Hematopoietic multipotent progenitor cell treated with erythropoietin and hydrocortisone succinate and interleukin-3 and kit ligand, for 4 days (in vitro differentiated cells): ENCODE data around the gene NFATC1.
A peak's percentile ranks its signal among the peaks of the same experiment; 100 is the strongest.
"Not testable (repeated sequence)": the region's sequence is repeated elsewhere in the genome, so short reads cannot be mapped to it uniquely, and the experiment has no call there.

Experiments used
- DNase-seq: peaks from one replicate; pipeline ENCODE4 v3.0.0-alpha.2; 2015

NFATC1 gene

GRCh38 chr18:79479116-79479760, 83.5 kb downstream of the NFATC1 start:
- no peak for DNase-seq

DNA sequence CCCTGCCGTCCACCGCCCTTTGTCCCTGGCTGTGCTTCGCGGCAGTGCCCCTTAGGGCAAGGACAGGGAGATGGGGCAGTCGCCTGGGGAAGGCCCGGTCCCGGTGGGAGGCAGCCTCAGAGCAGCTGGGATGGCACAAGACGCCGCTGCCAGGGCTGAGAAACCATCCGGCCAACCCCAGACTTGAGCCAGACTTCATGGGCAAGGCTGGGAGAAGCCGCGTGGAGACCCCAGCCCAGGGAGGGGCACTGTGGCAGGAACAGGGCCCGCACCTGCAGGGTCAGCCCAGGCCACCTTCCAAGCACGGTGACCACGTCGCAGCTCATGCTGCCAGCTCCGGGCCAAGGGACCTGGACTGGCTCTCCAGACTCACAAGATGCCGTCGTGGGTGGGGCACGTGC, 84.0 kb downstream of the NFATC1 start:
- no peak for DNase-seq

DNA sequence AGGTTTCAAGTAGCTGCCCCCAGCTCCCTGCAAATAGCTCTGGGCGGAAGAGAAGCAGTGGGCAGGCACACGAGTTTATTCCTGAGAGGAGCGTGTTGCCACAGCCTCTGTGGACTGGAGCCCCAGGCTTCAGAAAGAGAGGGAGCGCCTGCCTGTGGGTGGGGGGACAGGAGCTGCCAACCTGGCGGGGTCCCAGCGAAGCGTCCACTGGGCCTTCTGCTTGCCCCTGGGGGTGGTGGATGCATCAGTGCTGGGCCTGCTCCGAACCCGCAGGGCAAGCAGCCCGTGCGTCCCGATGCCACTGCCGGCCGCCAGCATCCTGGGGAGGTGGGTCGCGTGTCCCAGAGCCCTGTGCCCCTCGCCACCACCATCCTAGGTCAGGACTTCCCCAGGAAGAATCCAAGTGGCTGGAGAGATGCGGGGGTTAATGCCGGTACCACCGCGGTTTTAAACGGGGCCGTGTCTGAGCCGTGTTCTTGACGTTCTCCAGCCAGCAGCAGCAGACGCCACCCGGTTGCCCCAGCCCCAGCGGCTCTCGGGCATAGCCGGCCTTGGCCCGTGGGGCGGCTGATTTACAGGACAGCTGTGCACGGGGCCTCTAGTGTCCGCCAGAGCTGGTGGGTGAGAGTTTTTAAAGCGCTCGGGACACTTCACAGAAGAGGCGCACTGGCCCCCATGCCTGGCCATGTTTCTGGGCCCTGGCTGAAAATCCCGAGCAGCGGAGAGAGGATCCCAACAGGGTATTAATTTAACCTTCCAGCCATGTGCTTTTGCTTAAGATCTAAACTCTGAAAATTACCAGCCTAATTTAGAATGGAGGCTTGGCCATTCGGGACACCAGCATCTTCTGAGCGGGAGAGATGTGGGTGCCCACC, 84.7 kb downstream of the NFATC1 start:
- no peak for DNase-seq

- peak; percentile 49 for DNase-seq
Measured at GRCh38 chr18:79481046-79481790, 85.5 kb downstream of the NFATC1 start.

- not testable (repeated sequence) for DNase-seq
Measured at GRCh38 chr18:79483393-79483792, 87.7 kb downstream of the NFATC1 start.

- DNase-seq: no peak
Measured at GRCh38 chr18:79483971-79484491, 88.3 kb downstream of the NFATC1 start.

DNA sequence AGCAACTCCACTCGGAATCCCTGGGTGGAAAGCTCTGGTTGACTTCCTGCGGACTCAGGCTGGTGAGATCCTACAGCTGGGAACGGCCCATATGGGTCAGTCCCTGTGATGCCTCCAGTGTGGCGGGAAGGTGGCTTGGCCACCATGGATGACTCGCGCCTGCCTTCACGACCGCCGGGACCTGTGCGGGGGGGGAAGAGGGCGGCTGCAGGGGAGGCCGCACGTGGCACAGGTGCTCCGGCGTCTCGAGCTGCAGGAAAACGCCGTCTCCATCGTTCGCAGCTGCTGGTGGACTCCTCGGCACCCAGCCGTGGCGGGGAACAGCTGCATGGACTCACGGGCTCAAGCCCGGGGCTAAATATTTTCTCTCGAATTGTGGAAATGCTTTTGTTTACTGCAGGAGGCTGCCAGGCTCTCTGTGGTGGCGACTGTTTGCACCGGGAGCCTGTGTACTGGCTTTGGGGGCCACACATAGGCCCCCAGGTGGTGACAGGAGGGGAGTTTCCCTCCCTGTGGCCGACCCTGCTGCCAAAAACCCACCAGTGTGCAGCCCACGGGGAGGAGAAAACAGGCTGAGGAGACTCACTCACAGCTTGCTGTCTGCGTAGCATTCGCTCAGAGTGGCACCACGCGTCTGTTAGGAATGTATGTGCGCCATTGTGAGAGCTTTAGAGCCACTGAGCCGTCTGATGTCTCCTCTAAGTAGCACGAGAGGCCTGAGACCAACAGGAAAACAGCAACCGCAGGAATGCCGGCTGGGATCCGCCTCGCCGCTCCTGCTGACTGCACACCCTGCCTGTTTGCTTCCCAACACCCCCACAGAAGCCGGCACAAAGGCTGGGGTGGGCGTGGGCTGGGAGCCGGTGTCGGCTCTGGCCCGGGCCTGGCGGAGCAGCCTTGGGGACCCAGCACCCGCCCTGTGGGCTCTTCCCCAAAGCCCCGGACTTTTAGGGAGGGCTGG, 89.2 kb downstream of the NFATC1 start:
- no peak for DNase-seq

- DNase-seq: no peak
Measured at GRCh38 chr18:79485788-79486355, 90.1 kb downstream of the NFATC1 start.

DNA sequence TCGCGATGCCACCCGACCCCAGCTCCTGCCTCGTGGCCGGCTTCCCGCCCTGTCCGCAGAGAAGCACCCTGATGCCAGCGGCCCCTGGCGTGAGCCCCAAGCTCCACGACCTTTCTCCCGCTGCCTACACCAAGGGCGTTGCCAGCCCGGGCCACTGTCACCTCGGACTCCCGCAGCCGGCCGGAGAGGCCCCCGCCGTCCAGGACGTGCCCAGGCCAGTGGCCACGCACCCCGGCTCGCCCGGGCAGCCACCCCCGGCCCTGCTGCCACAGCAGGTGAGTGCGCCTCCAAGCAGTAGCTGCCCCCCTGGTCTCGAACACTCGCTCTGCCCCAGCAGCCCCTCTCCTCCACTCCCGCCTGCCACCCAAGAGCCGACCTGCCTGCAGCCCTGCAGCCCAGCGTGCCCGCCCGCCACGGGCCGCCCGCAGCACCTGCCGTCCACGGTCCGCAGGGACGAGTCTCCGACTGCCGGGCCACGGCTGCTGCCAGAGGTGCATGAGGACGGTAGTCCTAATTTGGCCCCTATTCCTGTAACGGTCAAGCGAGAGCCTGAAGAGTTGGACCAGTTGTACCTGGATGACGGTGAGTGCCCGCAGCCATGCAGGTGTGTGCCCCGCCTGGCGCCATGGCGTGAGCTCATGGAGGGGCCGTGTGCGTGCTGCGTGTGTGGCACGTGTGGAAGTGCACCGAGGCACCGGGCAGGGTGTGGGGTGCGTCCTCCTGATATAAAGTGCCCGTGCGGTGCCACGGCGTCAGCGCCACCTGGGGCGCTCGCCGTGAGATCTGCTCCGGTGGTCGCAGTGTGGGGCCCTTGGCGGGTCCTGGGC, 90.8 kb downstream of the NFATC1 start:
- DNase-seq: no peak

GRCh38 chr18:79487183-79487800, 91.6 kb downstream of the NFATC1 start:
- DNase-seq: no peak

DNA sequence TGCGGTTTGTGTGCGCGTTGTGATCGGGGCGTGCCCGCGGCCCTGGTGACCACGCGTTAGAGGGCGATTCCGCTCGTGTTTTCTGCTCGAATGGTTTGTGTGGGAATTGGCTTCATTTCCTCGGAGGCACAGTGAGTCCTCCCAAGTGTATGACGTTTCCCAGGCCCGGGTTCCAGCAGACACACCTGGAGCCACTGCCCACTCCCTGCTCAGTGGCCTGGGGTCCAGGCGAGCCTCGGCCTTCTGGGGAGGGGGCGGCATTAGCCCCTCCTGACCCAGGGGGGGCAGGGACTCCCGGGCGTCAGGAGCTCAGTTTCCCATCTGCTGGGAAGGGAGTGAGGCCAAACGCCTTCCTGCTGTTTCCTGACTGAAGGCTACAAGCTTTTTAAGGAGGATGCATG, 92.1 kb downstream of the NFATC1 start:
- no peak for DNase-seq

DNA sequence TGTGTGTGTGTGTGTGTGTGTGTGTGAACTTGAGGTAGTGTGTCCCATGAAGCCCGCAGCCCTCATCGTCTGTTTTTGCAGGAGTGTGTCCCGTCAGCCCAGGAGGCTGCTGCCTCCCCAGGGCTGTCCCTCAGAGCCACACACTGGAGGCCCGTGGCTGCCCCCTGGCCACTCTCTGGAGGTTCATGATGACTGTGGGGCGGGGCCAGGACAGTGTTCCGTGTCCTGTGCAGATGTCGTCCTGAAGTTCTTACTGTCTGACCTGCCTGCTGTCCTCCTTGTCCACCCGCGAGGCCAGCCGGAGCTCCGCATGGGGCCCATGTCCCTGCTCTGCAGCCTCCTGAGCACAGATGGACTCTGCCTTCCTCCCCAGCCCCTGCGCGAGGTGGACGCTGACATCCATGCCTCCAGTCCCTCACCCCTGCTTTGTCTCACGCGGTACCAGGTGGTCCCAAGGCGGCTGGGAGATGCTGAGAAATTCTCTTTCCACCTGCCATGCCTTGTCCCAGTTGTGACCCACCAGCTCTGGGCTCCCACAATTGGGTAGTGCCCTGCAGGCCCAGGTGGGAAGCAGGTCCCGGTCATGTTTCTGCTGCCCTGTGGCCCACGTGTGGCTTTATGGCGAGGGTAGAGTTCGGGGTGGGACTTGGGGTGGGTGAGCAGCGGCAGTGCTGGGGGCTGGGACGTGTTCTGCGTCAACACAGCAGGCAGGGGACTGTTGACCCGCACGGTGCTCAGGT, 92.8 kb downstream of the NFATC1 start:
- DNase-seq: no peak

DNA sequence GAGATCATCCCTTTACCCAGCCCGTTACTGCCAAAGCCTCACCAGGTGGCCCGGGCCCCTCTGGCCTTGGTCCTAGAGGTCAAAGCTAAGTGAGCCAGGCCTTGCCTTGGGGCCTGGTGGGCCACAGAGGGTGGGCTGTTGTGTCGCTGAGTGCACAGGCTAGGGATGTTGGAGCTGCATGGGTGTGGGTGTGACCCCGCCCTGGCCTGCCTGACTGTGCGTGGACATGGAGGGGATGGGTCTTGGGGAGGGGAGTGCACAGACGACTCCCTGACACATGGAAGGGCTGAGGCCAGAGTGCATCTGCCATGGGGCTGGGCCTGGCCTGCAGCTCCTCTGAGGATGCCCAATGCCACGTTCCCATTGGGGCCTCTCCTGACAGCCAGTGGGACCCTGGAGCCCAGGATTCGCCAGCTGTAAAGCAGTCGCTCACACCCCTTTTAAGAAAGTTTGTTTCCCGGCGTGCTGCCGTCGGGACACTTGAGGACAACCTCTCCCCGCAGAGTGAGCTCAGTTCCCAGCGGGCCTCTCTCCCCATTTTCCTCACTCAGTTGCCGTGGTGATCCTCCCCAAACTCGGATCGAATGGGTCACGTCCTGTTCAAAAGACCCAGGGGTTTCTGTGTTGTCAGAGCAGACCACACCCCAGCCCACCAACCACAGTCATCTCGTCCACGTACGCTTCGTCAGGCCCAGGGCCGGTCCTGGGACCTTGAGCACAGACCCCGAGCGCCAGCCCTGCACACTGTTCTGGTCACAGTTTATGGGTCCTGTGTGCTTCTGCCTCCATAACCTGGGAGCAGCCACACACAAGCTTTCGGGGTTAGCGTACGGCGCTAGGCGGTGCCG, 93.5 kb downstream of the NFATC1 start:
- no peak for DNase-seq

GRCh38 chr18:79489899-79490625, 94.3 kb downstream of the NFATC1 start:
- no peak for DNase-seq

GRCh38 chr18:79490626-79491041, 94.9 kb downstream of the NFATC1 start:
- no peak for DNase-seq

GRCh38 chr18:79491081-79491551, 95.4 kb downstream of the NFATC1 start:
- no peak for DNase-seq

DNA sequence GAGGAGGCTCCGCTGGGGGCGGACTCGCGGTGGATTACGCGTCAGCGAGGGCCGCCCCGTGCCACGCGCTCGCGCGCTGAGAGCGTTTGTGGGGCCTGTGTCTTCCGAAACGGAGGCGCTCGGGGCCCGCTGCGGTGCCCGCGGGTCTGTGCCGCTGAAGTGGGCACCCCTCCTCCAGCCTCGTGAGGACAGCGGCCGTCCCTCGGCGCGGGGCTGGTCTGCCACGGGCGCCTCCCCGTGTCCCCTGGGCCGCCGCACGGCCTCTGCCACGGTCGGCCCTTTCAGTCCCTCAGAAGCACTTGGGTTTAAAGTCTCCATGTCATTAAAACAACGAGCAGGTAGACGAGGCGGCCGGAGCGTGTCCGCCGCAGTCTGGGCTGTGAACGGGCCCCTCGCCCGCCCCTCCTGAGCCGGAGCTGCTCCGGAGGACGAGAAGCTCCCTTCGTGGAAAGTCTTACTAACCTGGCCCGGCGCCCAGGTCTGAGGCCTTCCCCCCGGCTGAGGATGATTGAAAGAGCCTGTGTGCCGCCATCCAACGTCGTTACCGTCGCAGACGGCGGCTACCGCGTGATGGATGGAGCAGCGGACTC, 97.6 kb downstream of the NFATC1 start:
- DNase-seq: no peak
